ENCODE results near the gene FKBP15. TPM values are rescaled to one million over a fixed set of nuclear protein-coding genes. Genes with fewer than 3 reads are reported as not detected.
"Not testable (repeated sequence)": the region's sequence is repeated elsewhere in the genome, so short reads cannot be mapped to it uniquely, and the experiment has no call there.

The FKBP15 gene
- total RNA-seq, 1 donor from 2014 or later = 18.7 TPM

GRCh38 chr9:113178087-113178486 is 43.0 kb downstream of the FKBP15 start:
- DNase-seq = peak; percentile 32

- no peak for DNase-seq
Measured at GRCh38 chr9:113177251-113177650, 43.8 kb downstream of the FKBP15 start.

GRCh38 chr9:113176803-113177202 is 44.3 kb downstream of the FKBP15 start:
- no peak for DNase-seq

- no peak for DNase-seq
Measured at GRCh38 chr9:113173341-113173740, 47.7 kb downstream of the FKBP15 start.

- no peak for DNase-seq
Measured at GRCh38 chr9:113168809-113169208, 52.3 kb downstream of the FKBP15 start.

GRCh38 chr9:113166039-113166438 is 55.0 kb downstream of the FKBP15 start:
- DNase-seq = no peak

GRCh38 chr9:113164536-113165300 is 56.4 kb downstream of the FKBP15 start:
- no peak for DNase-seq

- no peak for DNase-seq
Measured at GRCh38 chr9:113163001-113163400, 58.1 kb downstream of the FKBP15 start.

- no peak for DNase-seq
Measured at GRCh38 chr9:113160571-113160970, 60.5 kb downstream of the FKBP15 start.

- no peak for DNase-seq
Measured at GRCh38 chr9:113158446-113158845, 62.6 kb downstream of the FKBP15 start.

GRCh38 chr9:113156880-113157279 is 64.2 kb downstream of the FKBP15 start:
- no peak for DNase-seq

GRCh38 chr9:113155911-113156588 is 65.0 kb downstream of the FKBP15 start:
- DNase-seq = no peak

- no peak for DNase-seq
Measured at GRCh38 chr9:113154946-113155345, 66.1 kb downstream of the FKBP15 start.

GRCh38 chr9:113154471-113154870 is 66.6 kb downstream of the FKBP15 start:
- DNase-seq = no peak

GRCh38 chr9:113153599-113153998 is 67.5 kb downstream of the FKBP15 start:
- DNase-seq = no peak

- DNase-seq = no peak
Measured at GRCh38 chr9:113152699-113153098, 68.4 kb downstream of the FKBP15 start.

- no peak for DNase-seq
Measured at GRCh38 chr9:113151696-113152630, 69.1 kb downstream of the FKBP15 start.

- peak; percentile 92 for DNase-seq
Measured at GRCh38 chr9:113150670-113151611, 70.1 kb downstream of the FKBP15 start, which contains the start of gene SLC31A2. Gene SLC31A2, plus strand, starts transcription at chr9:113151007. Its CDS starts 68 bp downstream, at chr9:113151075.

- not testable (repeated sequence) for DNase-seq
Measured at GRCh38 chr9:113149561-113149960, 71.5 kb downstream of the FKBP15 start.

- DNase-seq = no peak
Measured at GRCh38 chr9:113148781-113149510, 72.1 kb downstream of the FKBP15 start.

- DNase-seq = no peak
Measured at GRCh38 chr9:113148372-113148705, 72.7 kb downstream of the FKBP15 start.

Measured in dermis blood vessel endothelial cell (primary cell).